ENCODE measurements around the gene TMEM123.

DNA sequence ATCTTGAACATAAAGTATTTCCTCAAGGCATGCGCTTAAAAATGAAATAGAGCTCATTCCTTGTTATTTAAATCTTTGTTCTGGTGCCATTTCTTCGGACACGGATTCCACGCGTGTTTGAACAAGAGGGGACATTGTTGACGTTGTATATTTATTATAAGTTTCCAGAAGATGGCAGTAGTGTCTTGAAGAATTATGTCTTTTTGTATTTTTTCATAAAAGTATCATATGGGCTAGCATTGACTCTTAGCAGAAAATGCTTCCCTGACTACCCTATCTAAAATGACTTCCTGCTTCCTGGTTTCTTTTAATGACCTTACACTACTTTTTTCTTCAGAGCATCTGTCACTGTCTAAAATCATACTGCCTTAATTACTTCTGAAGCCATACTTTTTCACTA lies 85.2 kb downstream of the TMEM123 start:
- no peak for TF ChIP-seq YY1 (IDR thresholded peaks at IDR 0.05; ENCODE audit: low read depth, low read length)
- TF ChIP-seq, protein P1, sequence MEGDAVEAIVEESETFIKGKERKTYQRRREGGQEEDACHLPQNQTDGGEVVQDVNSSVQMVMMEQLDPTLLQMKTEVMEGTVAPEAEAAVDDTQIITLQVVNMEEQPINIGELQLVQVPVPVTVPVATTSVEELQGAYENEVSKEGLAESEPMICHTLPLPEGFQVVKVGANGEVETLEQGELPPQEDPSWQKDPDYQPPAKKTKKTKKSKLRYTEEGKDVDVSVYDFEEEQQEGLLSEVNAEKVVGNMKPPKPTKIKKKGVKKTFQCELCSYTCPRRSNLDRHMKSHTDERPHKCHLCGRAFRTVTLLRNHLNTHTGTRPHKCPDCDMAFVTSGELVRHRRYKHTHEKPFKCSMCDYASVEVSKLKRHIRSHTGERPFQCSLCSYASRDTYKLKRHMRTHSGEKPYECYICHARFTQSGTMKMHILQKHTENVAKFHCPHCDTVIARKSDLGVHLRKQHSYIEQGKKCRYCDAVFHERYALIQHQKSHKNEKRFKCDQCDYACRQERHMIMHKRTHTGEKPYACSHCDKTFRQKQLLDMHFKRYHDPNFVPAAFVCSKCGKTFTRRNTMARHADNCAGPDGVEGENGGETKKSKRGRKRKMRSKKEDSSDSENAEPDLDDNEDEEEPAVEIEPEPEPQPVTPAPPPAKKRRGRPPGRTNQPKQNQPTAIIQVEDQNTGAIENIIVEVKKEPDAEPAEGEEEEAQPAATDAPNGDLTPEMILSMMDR (IDR thresholded peaks at IDR 0.05; ENCODE audit: control extremely low read depth in 1 of 3, insufficient read depth in 1 of 3, low read depth in 1 of 3, low read length in 3 of 3), result no peak
- TF ChIP-seq SP1 (IDR thresholded peaks at IDR 0.05; ENCODE audit: low read depth, low read length), result no peak
- TF ChIP-seq CREB1 (IDR thresholded peaks at IDR 0.05), result no peak
- no peak for TF ChIP-seq RBBP5 (IDR thresholded peaks at IDR 0.05; ENCODE audit: borderline replicate concordance, low read depth, low read length)
